NCI-H82 (cell line): ENCODE results near the gene PIBF1.

ENCODE experiments used
- DNase-seq: peaks from one replicate; lab custom pipeline; 2025; lab: John Stamatoyannopoulos, UW

Gene PIBF1

GRCh38 chr13:73060251-73061160 lies 278.6 kb downstream of the PIBF1 start:
- DNase-seq, result peak; percentile 20

DNA sequence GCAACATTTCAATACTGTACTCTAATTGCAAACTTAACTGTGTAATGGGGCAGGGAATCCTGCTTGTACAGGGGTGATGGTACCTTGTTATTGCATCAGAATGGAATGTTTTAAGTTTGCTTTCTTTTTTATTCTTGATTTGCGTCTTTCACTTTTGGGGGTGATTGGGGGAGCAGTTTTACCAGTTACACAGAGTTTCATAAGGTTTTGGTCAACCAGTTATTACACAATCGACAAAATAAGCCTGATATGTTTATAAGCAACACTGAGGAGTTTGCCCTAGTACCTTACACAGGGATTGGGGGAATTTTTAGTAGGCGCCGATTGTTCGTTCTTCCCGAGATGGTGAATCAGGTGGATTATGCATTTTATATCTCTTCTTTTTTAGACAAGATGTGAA lies 279.5 kb downstream of the PIBF1 start:
- DNase-seq, result no peak

DNA sequence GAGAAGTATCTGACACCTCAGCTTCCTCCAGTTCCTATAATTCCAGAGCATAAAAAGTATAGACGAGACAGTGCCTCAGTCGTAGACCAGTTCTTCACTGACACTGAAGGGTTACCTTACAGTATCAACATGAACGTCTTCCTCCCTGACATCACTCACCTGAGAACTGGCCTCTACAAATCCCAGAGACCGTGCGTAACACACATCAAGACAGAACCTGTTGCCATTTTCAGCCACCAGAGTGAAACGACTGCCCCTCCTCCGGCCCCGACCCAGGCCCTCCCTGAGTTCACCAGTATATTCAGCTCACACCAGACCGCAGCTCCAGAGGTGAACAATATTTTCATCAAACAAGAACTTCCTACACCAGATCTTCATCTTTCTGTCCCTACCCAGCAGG lies 279.9 kb downstream of the PIBF1 start:
- no peak for DNase-seq

GRCh38 chr13:73062468-73062867 lies 280.5 kb downstream of the PIBF1 start:
- no peak for DNase-seq

- DNase-seq, result no peak
Observed at GRCh38 chr13:73063166-73063565, 281.2 kb downstream of the PIBF1 start.

DNA sequence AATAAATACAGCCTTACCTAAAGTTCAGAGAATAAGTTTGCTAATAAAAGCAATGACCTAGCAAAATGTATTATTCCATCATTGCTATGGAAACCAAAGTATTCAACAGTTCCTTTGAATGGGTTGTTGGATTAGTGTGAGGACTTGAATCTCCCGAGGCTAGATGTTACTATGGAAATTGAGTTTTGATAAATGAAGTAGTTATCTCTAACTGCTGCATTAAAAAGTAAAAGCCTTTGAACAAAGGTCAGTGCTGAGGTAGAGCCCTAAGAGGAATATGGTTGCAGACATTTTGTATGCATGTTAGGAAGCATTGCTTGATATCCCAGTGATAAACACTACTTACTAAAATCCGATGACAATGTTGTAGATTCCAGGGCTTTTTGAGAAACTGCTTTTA lies 283.1 kb downstream of the PIBF1 start:
- DNase-seq, result no peak

GRCh38 chr13:73065665-73066340 lies 283.9 kb downstream of the PIBF1 start:
- no peak for DNase-seq
